ENCODE measurements around the gene TOGARAM2.

GRCh38 chr2:29061616-29062015, 80.5 kb downstream of the TOGARAM2 start:
- TF ChIP-seq, protein P1, sequence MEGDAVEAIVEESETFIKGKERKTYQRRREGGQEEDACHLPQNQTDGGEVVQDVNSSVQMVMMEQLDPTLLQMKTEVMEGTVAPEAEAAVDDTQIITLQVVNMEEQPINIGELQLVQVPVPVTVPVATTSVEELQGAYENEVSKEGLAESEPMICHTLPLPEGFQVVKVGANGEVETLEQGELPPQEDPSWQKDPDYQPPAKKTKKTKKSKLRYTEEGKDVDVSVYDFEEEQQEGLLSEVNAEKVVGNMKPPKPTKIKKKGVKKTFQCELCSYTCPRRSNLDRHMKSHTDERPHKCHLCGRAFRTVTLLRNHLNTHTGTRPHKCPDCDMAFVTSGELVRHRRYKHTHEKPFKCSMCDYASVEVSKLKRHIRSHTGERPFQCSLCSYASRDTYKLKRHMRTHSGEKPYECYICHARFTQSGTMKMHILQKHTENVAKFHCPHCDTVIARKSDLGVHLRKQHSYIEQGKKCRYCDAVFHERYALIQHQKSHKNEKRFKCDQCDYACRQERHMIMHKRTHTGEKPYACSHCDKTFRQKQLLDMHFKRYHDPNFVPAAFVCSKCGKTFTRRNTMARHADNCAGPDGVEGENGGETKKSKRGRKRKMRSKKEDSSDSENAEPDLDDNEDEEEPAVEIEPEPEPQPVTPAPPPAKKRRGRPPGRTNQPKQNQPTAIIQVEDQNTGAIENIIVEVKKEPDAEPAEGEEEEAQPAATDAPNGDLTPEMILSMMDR (IDR thresholded peaks at IDR 0.05): no peak
- TF ChIP-seq POLR2A (IDR thresholded peaks at IDR 0.05): no peak

Measured in gastroesophageal sphincter (tissue), 3 donors.